Body of pancreas (tissue), 4 donors: ENCODE data around the gene FGD5.

Source experiments
- POLR2A ChIP-seq, 3 donors: fragments of 450-650 bp; IDR thresholded peaks; one replicate each; pipeline ENCODE4 v1.6.1; 2016; ENCODE audit warnings: antibody characterized with exemption in 3 of 3, mild to moderate bottlenecking in 2 of 3
- TF ChIP-seq, protein P1 (sequence below), 7 experiments: fragments of 450-650 bp in 4 of 7; fragments of 200-600 bp in 3 of 7; sonication (generic) in 3 of 7; IDR thresholded peaks; one replicate each; pipeline ENCODE4 v1.5.1; 2016 to 2019; ENCODE audit warnings: antibody characterized with exemption in 7 of 7

DNA sequence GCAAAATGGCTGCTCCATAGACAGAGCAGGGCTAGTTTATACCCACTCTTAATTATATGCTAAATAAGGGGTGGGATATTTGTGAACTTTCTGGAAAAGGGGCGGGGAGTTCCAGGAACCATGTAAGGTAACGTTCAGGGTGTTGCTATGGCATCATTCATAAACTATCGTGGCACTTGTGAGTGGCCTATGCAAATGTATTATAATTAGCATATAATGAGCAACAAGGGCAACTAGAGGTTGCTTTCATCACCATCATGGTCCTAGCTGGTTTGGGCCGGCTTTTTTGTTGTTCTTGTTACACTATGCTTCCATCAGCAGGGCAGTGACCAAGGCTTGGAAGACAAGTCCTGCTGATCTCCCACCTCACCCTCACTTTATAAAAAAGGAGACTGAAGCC is 43.2 kb upstream of the FGD5 start:
- TF ChIP-seq, protein P1, sequence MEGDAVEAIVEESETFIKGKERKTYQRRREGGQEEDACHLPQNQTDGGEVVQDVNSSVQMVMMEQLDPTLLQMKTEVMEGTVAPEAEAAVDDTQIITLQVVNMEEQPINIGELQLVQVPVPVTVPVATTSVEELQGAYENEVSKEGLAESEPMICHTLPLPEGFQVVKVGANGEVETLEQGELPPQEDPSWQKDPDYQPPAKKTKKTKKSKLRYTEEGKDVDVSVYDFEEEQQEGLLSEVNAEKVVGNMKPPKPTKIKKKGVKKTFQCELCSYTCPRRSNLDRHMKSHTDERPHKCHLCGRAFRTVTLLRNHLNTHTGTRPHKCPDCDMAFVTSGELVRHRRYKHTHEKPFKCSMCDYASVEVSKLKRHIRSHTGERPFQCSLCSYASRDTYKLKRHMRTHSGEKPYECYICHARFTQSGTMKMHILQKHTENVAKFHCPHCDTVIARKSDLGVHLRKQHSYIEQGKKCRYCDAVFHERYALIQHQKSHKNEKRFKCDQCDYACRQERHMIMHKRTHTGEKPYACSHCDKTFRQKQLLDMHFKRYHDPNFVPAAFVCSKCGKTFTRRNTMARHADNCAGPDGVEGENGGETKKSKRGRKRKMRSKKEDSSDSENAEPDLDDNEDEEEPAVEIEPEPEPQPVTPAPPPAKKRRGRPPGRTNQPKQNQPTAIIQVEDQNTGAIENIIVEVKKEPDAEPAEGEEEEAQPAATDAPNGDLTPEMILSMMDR (IDR thresholded peaks at IDR 0.05): no peak
- TF ChIP-seq POLR2A (IDR thresholded peaks at IDR 0.05): no peak
